BE2C (cell line): ENCODE measurements around the gene ZNF343.

ENCODE experiments used
- DNase-seq: peaks from one replicate; pipeline ENCODE4 v3.0.0-alpha.2; 2020
- H3K27me3 ChIP-seq: fragments of 250-450 bp; sonication (Bioruptor Pico); 2 replicates; pipeline ENCODE4 v1.5.1; 2020; ENCODE audit warnings: mild to moderate bottlenecking
- H3K36me3 ChIP-seq: fragments of 250-450 bp; sonication (Bioruptor Pico); 2 replicates; pipeline ENCODE4 v1.5.1; 2020; ENCODE audit warnings: mild to moderate bottlenecking
- H3K4me1 ChIP-seq: fragments of 250-450 bp; sonication (Bioruptor Pico); 2 replicates; pipeline ENCODE4 v1.5.1; 2020
- H3K4me3 ChIP-seq: 2 replicates; pipeline ENCODE4 v1.5.1; 2011; ENCODE audit warnings: low read depth, low read length
- H3K9me3 ChIP-seq: fragments of 250-450 bp; sonication (Bioruptor Pico); 2 replicates; pipeline ENCODE4 v1.5.1; 2020
- CTCF ChIP-seq: IDR thresholded peaks from 2 replicates; pipeline ENCODE4 v1.5.1; 2012; ENCODE audit warnings: mild to moderate bottlenecking, low read depth, low read length

Gene ZNF343

GRCh38 chr20:2475850-2476741, 32.6 kb downstream of the ZNF343 start:
- Histone ChIP-seq H3K36me3 (no peaks in the 10 kb centered on the region), H3K4me3 (no peak overlapping the region), H3K9me3 (no peaks in the 10 kb centered on the region), H3K27me3 (no peaks in the 10 kb centered on the region), H3K4me1 (no peaks in the 10 kb centered on the region)
- no peak for DNase-seq
- TF ChIP-seq CTCF, result no peak

GRCh38 chr20:2473516-2473915, 35.2 kb downstream of the ZNF343 start:
- DNase-seq, result no peak
- no peaks in the 10 kb centered on the region for H3K9me3 ChIP-seq
- H3K4me1 ChIP-seq, result no peaks in the 10 kb centered on the region; the same call in 1 of the 2 replicates
- no peaks in the 10 kb centered on the region for H3K27me3 ChIP-seq
- peaks cover 11% of the 10 kb centered on the region for H3K36me3 ChIP-seq
- no peak for TF ChIP-seq CTCF
- H3K4me3 ChIP-seq, result no peak overlapping the region

DNA sequence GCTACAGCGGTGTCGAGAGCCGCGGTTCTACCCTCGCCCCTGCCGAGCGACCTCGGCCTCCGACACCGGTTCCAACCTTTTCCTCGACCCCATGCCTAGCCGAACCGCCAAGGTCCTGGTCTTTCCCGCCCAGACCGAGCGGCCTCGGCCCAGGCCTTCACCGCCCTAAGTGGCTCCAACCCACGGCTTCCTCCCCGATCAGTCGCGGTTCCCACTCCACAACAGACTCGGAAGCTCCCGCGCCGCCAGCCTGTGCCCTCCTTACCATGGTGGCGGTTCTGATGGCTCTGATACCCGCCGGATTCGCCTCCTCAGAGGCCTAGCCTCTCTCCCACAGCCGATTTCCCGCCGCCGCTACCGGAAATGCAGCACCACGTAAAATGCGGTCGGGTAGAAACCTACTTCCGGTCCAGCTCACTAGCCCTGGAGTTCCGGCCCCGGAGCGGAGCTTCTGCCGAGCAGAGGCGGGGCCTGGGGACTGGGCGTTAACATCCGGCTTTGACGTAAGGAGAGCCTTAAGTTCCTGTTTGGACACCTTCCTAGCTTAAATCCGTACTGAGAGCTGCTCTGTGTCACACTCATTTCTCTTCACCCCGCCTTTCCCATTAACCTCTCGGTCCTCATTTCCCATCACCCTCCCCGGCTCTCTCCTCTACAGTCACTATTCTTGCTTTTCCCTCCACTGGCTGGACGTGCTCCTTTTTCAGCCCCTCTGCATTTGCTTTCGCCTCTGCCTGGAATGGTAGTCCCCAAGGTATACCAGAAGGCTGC, 38.1 kb downstream of the ZNF343 start, which contains the start of gene SNRPB:
SNRPB (minus strand) TSS at position 367 of the 771 bp plus-strand sequence; CDS start at position 268, 99 bp downstream.
- H3K27me3 ChIP-seq, result no peaks in the 10 kb centered on the region
- peak; percentile 91 for DNase-seq
- no peaks in the 10 kb centered on the region; the same call in 1 of the 2 replicates for H3K4me1 ChIP-seq
- H3K4me3 ChIP-seq, result peak within 1 kb of the TSS; percentile 87
- H3K36me3 ChIP-seq, result peaks cover 40% of the 10 kb centered on the region
- H3K9me3 ChIP-seq, result no peaks in the 10 kb centered on the region
- no peak for TF ChIP-seq CTCF

GRCh38 chr20:2469991-2470422, 38.7 kb downstream of the ZNF343 start:
- Histone ChIP-seq H3K4me1 (no peaks in the 10 kb centered on the region; the same call in 1 of the 2 replicates), H3K4me3 (peak overlapping the region; percentile 87), H3K27me3 (no peaks in the 10 kb centered on the region), H3K36me3 (peaks cover 45% of the 10 kb centered on the region), H3K9me3 (no peaks in the 10 kb centered on the region)
- peak; percentile 39 for DNase-seq
- TF ChIP-seq CTCF, result no peak

GRCh38 chr20:2468581-2469407, 39.9 kb downstream of the ZNF343 start:
- no peak for TF ChIP-seq CTCF
- Histone ChIP-seq H3K4me1 (no peaks in the 10 kb centered on the region; the same call in 1 of the 2 replicates), H3K36me3 (peaks cover 57% of the 10 kb centered on the region), H3K4me3 (peak overlapping the region; percentile 87), H3K27me3 (no peaks in the 10 kb centered on the region), H3K9me3 (no peaks in the 10 kb centered on the region)
- no peak for DNase-seq
